LNCaP clone FGC (cell line): Measurements from ENCODE around the gene ALCAM.

Source experiments
- DNase-seq: peaks from one replicate; pipeline ENCODE4 v3.0.0-alpha.2; 2011; ENCODE audit warnings: low read depth
- H3K4me3 ChIP-seq: 2 replicates; pipeline ENCODE4 v1.5.1; 2011; ENCODE audit warnings: mild to moderate bottlenecking, low read depth, low read length, control low read depth
- TF ChIP-seq, protein P1 (sequence below): IDR thresholded peaks from 2 replicates; pipeline ENCODE4 v1.5.1; 2012; ENCODE audit warnings: mild to moderate bottlenecking; ENCODE audit not compliant: control insufficient read depth, insufficient read depth; ENCODE audit errors: extremely low read depth

The ALCAM gene

DNA sequence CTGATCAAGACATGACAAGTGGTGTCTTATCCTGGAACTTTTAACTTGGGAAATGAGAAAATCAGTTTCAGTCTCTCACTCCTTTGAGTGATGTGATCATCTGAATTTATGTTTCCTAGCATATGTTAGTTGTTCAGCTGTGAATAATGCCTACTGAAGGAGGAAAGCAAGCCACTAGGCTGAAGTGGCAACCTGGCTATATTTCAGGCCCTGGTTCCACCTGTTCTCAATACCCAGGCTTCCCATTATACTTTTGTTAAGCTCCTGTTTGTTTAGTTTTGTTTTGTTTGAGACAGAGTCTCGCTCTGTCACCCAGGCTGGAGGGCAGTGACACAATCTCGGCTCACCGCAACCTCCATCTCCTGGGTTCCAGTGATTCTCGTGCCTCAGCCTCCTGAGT, 243.8 kb downstream of the ALCAM start:
- H3K4me3 ChIP-seq = no peak overlapping the region
- TF ChIP-seq, protein P1, sequence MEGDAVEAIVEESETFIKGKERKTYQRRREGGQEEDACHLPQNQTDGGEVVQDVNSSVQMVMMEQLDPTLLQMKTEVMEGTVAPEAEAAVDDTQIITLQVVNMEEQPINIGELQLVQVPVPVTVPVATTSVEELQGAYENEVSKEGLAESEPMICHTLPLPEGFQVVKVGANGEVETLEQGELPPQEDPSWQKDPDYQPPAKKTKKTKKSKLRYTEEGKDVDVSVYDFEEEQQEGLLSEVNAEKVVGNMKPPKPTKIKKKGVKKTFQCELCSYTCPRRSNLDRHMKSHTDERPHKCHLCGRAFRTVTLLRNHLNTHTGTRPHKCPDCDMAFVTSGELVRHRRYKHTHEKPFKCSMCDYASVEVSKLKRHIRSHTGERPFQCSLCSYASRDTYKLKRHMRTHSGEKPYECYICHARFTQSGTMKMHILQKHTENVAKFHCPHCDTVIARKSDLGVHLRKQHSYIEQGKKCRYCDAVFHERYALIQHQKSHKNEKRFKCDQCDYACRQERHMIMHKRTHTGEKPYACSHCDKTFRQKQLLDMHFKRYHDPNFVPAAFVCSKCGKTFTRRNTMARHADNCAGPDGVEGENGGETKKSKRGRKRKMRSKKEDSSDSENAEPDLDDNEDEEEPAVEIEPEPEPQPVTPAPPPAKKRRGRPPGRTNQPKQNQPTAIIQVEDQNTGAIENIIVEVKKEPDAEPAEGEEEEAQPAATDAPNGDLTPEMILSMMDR = no peak
- DNase-seq = no peak

DNA sequence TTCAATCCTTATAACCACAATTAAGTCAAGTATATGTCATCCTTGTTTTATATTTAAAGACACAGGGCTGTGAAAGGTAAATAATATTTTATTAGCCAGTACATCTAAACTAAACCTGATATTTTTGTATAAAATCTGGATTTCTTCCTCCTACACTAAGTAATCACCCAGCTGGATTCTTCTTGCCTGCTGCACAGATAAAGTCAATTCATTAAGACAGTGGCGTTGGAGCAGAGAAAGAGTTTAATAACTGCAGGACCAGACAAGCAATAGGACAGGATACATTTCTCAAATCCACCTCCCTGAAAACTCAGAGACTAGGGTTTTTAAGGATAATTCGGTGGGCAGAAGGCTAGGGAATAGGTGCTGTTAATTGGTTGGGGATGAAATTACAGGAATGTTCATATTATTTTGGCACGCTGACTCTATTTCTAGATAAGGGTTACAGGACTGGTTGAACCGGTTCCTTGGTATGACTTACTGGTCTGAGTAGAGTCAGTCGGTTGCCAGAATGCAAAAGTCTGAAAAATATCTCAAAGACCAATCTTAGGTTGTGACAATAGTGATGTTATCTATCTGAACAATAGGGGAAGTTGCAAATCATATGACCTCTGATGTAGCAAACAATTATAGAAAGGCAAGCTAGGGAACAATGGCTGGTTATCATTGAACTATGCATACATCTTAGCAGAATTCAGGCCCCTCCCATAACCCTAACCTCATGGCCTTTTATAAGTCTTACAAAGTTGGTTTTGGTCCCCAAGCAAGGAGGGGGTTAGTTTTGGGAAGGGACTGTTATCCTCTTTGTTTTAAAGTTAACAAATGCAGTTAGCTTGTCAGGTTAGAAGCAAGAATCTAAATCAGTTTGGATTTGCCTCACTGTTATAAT, 244.8 kb downstream of the ALCAM start:
- H3K4me3 ChIP-seq = no peak overlapping the region
- DNase-seq = peak; percentile 87
- TF ChIP-seq, protein P1 = no peak

DNA sequence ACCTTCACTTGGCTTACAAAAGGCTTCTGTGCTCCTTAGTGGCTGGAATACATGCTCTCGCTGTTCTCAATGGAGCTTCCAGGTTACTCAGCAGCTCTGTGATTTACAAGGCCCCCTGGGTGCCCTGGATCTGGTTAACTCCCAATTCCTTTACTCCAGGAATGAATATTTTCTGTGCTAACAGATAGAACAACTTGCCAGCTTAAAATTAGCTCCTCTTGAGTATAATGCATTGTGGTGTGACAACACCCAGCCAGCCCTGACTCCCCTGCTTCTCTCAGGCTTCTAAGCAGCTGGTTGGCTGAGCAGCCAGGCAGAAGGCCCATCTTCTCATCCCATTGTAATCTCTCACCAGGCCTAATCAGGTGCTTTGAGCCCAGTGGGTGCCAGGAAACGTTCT, 246.4 kb downstream of the ALCAM start:
- TF ChIP-seq, protein P1 = no peak
- no peak for DNase-seq
- no peak overlapping the region for H3K4me3 ChIP-seq

DNA sequence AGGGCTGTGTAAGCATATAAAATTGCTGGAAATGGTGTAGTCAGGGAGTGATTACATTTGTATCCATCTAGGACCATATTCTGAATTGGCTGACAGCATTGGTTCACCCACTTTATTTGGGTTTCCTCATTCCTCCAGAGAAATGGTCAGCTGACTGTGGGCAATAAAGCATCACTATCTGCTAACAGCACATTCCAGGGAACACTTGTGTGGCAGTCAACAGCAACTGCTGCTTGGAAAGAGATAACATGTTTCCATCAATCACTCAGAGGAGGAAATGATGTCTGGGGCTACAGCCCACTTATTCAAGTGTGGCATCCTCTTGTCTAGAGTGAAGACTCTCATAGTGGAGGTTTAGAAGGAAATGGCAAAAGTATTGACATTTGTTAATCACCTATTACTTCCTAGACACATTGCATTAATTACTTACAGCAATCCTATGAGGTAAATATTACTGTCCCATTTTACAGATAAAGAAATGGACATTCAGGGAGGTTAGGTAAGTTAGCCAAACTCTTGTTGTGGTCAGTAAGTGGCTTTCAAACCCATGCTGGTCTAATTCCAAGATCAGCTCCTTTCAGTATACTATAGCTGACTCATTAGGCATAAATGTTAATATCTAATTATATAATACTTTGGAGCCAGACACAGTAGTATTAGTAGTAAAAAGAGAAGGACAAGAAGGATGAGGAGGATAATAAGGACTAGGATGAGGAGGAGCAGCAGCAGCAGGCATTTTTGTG, 247.8 kb downstream of the ALCAM start:
- no peak overlapping the region for H3K4me3 ChIP-seq
- DNase-seq = no peak

DNA sequence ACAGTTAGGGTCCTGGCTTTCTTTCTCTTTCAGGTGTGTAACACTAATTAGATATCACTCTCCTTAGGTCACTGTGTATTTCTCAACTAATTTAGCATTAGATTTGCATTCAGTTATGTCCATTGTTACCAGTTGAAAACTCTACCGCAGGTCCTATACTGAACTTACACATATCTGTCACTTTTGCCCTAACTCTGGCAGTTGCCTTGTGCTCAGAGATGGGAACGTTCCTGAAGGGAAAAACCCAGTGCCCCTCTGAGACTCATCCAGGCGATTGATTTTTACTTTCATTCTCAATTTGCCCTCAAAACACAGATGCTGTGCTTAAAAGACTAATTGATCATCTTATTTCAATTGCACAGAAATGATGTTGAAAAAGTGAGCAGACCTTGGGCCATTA, 249.1 kb downstream of the ALCAM start:
- TF ChIP-seq, protein P1 = no peak
- DNase-seq = no peak
- no peak overlapping the region for H3K4me3 ChIP-seq

More for the DNA sequence above, 247.8 kb downstream of the ALCAM start:
- TF ChIP-seq, protein P1 = no peak

DNA sequence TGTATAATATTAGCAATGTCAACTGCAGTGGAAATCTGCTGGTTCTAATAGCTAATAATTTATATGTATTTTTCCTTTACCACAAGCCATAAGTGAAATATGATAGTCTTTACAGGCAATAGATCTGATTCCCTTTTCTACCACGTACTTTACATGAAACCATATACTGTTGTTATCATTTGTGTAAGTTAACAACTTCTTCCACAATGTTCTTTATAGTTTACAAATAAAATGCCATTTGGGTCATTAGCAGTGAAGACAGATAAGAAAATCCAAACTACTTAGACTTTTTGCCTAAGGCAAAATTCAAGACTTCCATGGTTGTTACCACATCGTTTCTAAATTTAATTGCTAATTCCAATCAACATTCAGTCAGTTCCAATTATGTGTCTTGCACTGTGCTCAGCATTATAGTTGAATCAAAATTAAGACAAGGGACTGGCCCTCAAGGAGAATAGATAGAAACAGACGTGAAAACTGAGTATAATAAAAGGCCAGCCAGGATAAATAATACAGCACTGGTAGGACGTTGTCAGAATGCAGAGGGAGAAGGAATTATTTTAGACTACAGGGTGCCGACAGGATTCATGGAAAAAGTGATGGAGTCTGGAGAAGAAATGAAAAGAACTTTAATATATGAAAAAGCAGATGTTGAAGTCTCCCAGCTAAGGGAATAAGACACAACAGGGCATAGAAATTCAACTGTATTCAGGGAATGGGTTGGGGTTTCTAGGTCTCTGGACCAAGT, 249.8 kb downstream of the ALCAM start:
- DNase-seq = peak; percentile 59
- H3K4me3 ChIP-seq = no peak overlapping the region
- TF ChIP-seq, protein P1 = no peak
